Cortex of kidney (tissue), 1 donor: ENCODE measurements around the gene PMP22.
"Not testable (repeated sequence)": the region's sequence is repeated elsewhere in the genome, so short reads cannot be mapped to it uniquely, and the experiment has no call there.

Experiments used
- DNase-seq: peaks from one replicate; lab custom pipeline; 2025; lab: John Stamatoyannopoulos, UW

Gene PMP22

DNA sequence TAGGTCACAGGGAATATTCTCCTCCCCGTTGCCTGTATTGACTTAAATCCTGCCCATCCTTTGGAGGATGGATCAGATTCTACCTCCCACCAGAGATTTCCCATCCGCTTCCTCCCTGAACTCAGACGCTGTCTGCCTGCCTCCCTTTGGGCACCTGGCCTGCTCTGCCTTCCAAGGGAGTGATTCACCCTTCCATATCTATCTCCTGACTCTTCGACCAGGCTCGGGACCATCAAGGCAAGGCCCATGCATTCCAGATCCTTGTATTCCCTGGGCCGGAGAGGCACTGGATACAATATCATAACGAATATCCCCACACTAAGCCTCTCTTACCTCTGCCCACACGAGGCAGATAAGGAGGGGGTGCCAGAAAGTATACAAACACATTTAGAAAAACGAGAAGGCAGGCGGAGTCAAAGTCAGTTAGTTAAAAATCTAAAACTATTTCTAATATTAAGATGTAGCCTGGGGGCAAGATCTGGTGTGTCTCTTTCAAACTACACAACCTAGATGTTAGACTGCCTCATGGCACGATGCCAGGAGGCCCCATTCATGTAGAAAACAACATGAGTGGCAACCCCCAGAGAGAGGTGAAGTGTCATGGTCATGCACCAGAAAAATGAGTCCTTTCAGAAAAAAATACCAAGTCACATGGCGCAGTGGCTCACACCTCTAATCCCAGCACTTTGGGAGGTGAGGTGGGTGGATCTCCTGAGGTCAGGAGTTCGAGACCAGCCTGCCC, 9.2 kb downstream of the PMP22 start:
- no peak for DNase-seq

DNA sequence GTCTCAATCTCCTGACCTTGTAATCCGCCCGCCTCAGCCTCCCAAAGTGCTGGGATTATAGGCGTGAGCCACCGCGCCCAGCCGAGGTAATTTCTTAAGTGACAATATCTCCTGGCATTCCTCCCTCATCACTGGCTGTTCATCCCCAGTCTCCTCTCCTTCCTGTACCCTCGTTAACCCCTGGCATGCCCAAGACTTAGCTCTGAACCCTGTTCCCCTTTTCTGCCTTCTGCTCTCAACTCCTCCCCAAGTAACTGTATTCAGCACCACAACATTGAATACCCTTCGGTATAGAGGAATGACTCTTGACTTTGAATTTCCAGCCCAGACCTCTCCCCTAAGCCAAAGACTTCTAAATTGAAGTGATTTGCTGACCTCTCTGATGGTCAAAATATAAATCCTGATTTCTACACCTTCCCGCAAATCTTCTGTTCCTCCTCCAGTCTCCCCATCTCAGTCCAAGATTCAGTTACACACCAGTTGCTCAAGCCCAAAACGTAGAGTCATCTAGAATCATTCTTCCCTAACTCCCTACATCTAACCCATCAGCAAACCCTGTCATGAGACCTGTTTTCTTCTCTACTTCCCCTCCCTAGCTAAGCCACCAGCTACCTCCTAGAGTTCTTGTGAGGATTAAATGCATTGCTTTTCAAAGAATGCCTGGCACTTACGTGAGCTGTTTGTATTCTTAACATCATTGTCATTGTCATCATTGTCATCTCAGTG, 14.8 kb downstream of the PMP22 start:
- no peak for DNase-seq

DNA sequence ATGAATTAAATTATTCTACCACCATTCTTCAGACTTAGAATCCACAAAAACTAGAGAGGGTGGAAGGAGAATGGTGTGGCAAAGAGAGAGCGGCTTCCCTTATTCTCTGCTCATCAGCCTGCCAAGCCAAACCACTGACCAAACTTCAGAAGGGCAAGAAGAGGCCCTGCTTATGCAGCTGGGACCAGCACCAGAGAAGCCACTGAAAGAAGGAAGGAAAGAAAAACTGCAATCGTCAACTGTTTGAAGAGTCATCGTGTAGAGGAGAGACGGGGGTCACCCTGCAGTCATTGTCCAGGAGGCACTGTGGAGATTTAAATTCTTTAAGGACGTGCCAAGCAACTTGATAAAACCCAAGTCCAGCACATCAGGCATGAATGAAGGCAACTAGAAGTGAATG, 15.6 kb downstream of the PMP22 start:
- no peak for DNase-seq

DNA sequence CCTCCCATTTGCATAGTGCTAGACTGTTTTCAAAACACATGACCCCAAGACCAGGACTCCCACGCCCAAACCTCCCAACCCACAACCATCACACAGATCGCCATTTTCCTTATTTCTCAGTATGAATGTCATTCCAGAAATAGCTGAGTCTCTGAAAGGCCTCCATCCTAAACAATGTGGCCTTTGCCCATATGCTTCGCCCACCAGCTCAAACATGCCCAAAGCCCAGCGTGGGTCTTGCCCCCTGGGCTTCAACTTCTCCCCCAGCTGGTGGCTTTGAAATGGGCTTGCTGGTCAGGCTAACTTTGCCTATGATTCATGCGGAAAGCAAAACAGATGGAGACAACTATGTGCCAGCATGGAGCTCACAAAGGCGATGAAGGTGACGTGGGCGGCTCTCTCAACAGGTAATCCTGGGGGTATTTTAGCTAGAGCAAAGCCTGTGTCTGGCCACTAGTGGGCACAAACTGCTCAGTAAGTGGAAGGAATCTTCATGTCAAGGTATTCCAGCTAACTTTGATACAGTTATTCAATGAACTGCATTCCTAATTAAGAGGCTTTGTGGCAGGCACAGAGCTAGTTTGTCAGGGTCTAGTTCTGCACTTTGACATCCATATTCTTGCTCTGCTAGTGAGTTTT, 17.1 kb downstream of the PMP22 start:
- no peak for DNase-seq

DNA sequence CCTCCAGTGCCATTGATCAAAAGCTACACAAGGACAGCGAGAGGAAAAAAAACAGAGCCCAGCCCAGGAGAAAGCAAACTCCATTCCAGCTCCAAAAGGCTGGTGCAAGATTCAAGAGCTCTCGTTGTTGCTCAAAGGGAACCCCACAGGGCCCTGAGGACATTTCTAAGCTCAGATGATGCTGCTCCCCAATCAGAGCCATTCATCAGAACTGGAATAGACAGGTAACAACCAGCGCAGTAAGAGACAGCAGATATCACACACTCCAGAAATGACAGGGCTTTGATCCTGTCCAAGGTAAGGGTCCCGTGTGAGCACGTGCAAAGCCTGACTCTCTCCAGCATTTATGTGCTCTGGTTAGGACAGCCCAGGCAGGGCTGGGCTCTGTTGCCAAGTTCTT, 20.1 kb downstream of the PMP22 start:
- DNase-seq = no peak

DNA sequence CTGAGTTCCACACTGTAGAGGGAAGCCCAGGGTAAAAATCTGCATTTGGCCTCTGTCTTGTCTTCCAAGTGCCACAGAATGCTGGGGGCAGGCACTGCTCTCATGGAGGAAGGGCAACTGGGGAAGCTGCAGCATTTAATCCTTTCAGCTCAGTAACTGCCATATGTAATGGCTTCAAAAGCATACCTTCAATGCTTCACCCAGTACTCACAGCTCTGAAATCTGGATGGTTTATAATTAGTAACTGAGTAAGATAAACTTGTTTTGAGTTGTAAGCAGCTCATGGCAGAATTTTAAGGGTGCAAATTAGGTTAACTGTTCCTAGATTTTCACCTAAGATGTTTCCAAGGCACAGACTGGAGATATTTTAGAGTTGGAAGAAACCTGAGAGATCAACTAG, 24.5 kb downstream of the PMP22 start:
- no peak for DNase-seq

DNA sequence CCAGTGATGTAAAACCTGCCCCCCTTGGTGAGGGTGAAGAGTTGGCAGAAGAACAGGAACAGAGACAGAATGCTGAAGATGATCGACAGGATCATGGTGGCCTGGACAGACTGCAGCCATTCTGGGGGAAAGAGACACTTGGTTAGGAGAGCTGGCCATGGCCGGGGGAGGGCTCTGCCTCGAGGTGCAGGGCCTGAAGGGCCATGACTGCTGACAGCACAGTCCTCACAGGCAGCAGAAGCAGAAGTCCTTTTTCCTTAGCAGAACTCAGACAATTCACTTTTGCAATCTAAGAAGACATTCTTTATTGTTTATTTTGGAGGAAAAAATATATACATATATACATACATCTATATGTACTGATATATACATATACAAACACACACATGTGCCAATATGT, 25.6 kb downstream of the PMP22 start:
- no peak for DNase-seq

DNA sequence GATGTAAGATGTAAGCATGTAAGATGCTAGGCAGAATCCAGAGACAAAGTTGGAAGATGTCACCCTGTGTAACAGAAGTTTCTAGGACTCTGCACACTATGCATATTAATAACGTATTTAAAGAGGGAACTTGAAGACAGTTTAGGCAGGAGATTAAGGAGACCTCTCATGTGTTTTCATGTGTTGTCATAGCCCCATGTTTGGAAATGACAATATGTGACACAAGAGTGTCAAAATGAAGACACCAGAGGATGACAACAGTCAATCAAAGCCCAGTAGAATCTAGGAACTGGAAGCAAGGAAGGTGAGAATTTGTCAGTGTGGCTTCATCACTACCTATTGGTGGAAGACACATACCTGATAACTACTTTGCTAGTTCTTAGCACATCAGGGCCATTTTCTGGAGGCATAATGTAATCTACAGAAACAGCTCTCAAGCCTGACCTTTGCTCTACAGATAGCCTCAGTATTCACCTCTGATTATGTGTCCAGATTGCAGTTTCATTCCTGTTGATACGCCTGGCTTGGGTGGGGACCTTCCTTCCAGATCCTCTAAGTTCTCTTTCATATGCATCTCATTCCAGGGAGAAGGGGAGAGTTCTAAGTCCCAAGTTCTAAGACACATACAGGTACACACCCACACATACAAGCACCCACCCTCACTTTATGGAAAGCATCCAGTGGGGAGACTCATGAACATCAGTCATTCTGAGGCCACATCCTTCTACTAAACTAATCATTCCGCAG, 26.3 kb downstream of the PMP22 start:
- no peak for DNase-seq

DNA sequence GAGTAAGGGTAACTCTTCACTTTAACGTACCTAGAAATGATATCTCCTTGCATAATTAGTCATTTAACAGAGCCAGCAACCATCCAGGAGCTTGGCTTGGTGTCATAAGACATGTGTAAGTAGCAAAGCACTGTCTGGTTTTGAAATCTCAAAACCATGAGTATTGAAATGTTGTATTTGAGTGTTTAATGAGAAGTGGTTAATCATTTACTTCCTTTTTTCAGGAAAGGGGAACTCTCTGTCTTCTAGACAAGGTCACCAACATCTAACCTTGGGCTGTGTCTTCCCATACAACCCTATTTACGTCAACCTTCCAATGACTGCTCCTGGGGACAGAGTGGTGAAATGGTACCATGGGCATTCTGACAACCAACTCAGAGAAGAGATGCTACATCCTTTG, 27.1 kb downstream of the PMP22 start:
- DNase-seq = no peak

DNA sequence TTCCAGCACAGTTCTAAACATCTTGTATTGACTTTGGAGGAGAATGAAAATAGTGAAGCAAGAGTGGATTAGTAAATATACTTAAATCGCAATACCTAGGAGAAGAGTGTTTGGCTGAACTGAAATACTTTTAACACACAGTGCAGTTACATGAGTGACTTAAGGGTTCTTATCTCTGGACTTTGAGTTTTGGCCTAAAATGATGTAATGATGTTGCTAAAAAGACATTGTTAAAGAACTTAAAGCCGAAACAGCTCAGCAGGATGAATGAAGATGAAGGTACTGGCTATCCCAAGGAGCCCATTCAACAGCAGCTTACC, 28.1 kb downstream of the PMP22 start:
- DNase-seq = no peak

DNA sequence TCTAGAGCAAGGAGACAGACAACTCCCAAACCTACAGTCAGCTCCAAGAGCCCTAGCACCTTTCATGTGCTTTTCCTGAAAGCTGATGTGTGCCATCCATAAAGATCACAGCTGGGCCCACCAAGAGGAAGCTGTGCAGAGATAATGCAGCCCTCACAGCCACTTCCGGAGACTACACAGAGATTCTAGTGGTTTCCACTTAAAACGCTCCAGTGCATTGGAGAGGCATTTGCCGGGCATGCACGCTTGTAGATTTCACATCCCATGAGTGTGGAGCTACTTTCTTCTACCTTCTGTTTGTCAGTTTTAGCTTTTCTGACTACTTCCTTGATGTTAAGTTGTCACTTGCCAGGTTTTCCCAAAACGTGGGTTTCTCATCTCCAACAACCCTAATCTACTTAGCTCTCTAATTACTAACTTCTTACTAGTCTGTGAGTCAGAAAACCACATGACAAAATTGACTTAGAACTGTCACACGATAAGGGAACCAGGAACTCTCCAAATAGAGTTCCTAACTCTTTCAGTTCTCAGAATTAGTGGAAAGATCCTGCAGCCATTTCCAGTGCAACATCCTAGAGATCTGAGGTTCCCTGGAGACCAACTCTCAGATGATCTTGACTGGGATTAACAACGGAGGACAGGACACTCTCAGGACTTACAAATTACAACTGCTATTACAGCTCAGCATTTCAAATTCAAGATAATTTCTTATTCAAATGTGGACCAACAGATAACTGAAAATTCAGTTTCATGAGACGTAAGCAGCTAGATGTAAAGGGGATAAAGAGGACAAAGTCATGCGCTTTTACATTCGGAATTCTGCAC, 28.6 kb downstream of the PMP22 start:
- no peak for DNase-seq

DNA sequence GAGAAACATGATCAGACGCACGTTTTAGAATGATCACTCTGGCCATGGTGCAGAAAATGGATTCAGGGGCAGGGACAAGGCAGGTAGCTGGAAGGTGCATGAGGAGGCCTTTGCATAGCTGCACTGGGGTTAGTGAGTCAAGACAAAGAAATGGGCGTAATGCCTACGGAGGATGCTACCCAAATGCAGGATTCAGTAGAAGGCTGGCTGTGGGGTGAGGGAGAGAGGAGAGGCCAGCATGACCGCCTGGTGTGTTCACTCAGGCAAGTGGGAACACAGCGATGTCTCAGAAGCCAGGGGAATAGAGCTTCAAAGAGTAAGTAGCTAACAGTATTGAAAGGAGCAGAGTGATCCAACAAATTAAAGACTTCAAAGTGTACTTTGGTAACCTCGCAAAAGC, 31.2 kb downstream of the PMP22 start:
- no peak for DNase-seq

DNA sequence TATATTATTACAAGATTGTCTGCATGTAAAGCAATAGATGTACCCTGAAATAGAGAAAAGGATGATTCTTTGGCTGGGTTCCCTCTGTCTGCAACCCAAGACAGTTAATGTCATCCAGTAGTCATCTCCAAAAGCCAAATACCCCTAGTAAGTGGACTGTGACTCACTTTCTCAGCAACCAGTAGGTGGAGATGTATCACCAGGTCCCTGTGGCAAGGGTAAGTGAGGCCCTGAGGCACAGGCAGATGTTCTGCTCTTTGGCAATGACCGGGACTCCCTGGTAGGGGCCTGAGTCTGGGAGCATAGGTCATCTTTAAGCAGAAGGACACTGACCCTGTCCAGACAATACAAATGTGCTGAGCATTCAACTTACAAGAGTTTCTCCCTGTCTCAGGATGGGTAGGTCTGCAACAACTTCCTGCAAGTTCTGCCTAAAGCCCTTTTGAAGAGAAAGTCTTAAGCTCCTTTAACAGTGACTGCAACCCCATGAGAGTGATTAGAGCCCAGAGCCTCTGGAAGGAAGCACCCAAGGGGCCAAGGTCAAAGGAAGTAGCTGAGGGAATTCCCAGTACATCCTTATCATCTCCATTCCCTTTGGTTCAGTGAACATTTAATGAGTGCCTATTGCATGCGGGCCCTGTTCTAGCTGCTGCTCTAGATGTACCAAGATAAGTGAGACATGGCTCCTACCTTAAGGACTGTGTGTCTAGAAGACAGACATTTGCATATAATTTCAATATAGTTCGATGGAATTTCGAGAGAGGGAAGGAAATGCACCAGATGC, 31.9 kb downstream of the PMP22 start:
- no peak for DNase-seq

DNA sequence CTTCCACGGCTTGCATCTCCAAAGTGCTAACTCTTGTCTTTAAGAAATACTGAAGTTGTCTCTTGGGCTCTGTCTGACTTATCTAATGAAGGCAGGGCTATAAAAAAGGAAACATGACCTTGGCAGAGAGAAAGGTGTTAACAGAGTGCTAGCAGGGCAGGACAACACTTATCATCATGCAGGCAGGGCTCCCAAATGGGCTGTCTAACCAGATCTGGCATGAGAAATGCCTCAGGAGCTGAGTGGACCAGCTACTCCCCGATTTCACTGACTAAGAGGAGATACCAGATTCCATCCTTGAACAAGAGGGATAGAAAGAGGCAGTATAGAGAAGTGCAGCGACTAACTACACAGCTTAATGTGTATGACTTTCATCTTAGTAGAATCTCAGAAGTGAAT, 32.6 kb downstream of the PMP22 start:
- no peak for DNase-seq

DNA sequence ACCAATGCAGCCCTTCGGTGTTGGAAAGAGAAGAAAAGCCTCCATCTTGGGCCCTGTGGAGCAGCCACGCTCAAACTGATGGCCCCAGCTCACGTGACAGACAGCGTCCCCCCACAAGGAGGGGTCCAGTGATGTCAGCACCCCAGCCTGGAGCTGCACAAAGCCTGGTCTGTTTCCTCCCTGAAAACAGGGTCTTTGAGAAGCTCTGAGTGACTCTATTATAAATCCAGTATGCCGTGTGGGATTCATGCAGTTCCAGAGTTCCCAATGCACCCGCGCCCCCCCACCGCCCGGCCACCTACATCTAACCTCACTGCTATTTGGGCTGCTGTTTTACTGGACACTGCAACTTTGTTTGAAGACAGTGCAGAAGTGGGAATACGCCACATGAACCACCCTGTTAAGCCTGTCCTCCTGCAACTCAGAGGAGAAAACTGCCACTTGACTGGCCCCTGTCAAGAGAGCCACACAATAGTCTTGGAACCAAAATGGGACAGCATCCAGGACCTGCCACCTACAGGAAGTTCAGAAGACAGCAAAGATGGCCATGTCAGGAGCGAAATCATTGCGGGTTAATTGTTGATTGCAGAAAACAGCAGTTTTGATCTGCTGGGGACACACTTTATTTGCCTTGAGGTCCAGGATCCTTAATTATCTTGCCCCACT, 33.1 kb downstream of the PMP22 start:
- DNase-seq = no peak

DNA sequence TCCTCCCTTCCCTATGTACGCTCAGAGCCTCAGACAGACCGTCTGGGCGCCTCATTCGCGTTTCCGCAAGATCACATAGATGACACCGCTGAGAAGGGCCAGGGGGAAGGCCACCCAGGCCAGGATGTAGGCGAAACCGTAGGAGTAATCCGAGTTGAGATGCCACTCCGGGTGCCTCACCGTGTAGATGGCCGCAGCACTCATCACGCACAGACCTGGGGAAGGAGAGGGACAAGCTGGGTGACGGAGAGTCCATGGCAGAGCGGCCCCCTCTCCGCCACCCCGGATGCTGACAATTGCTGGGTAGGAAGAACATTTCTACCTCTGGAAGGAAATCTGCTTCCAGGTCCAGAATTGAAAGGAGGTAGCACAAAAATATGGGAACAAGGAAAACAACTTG, 34.3 kb downstream of the PMP22 start:
- no peak for DNase-seq

DNA sequence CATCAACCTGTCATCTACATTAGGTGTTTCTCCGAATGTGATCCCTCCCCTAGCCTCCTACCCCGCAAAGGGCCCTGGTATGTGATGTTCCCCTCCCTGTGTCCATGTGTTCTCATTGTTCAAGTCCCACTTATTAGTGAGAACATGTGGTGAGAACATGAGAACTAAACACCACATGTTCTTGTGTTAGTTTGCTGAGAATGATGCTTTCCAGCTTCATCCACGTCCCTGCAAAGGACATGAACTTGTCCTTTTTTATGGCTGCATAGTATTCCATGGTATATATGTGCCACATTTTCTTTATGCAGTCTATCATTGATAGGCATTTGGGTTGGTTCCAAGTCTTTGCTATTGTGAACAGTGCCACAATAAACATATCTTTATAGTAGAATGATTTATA, 43.3 kb downstream of the PMP22 start:
- not testable (repeated sequence) for DNase-seq

DNA sequence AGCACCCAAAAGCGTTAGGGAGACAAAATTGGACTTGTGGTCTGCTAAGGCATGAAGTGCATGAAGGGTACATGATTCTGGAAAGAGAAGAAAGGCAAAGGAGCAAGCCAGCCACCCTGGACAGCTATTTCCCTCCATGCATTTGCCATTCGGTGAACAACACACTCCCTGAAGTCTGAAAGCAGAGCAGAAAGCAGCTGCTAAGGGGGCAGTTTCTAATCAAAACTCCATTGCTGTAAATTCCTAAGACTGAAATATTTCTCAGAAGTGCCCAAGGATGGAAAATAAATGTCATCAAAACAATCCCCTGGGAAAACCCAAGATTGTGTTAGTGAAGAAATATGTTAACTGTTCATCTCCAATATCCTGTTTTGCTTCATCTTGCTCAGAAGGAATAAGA, 44.3 kb downstream of the PMP22 start:
- no peak for DNase-seq

DNA sequence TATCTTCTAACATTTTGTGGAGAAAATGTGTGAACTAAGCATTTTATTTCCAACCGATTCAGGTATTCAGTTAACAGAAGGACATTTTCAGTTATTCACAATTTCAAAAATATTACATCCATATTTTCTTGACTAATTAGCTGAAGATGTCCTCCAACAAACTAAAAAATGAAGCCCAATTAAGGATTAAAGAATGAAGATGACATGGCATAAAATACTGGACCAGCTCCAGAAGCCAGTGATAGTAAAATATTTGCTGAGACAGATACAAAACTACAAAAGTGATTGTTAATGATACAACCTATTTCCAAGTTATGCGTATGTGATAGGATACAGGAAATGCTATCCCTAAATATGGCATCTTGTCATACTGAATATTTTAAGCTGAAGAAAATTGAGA, 48.6 kb downstream of the PMP22 start:
- DNase-seq = no peak

DNA sequence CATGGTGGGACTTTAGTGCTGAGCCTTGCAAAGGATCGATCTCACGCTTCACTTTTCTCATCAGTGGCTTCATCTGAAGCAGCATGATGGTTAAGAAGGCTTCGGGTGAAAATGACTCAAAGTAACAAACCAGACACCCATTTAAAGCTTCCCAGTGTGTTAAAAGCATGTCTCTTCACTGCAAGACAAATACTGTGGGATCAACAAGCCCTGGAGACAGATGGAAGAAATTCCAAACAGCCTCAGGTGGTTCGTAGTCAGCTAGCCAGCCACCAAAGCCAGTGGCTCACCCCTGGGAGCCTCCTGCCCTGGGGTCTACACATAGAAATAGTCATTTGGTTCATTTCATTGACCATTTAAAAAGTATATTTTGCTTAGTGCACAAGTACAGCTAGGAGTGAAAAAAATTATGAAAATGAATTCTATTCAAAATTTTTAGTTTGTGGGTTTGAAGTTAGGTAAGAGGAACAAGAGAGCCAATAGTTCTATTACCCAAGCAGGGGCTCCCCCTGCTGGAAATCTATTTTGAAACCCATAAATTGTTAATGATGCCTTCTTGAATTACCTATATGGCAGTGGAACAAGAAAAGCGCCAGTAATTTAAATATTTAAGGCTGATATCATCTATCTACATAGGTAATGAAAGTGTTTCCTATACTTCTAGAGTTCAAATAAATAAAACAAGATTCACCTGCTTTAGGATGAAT, 51.6 kb downstream of the PMP22 start:
- no peak for DNase-seq
